ENCODE data around the gene CBLB. TPM values are rescaled to one million over a fixed set of nuclear protein-coding genes. Genes with fewer than 3 reads are reported as not detected.
"Not testable (repeated sequence)": the region's sequence is repeated elsewhere in the genome, so short reads cannot be mapped to it uniquely, and the experiment has no call there.

CBLB gene
- total RNA-seq, 1 donor from 2014 or later, result 45.9 TPM

DNA sequence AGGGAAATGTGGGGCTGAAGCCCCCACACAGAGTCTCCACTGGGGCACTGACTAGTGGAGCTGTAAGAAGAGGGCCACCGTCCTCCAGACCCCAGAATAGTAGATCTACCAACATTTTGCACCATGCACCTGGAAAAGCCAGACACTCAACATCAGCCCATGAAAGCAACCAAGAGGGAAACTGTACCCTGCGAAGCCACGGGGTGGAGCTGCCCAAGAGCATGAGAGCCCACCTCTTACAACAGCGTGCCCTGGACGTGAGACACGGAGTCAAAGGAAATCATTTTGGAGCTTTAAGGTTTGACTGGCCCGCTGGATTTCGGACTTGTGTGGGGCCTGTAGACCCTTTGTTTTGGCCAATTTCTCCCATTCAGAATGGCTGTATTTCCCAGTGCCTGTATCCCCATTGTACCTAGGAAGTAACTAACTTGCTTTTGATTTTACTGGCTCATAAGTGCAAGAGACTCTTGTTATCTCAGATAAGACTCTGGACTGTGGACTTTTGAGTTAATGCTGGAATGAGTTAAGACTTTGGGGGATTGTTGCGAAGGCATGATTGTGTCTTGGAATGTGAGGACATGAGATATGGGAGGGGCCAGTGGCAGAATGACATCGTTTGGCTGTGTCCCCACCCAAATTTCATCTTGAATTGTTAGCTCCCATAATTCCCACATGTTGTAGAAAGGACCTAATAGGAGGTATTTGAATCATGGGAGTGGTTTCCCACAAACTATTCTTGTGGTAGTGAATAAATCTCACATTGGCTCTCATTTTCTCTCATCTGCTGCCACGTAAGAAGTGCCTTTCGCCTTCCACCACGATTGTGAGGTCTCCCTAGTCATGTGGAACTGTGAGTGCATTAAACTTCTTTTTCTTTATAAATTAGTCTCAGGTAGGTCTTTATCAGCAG lies 105.8 kb downstream of the CBLB start:
- Histone ChIP-seq H3K4me2 (ENCODE audit: low read length) (no peak overlapping the region), H4K20me1 (ENCODE audit: insufficient read depth, low read length) (peaks cover 14% of the 10 kb centered on the region), H3K9ac (ENCODE audit: low read length) (no peak overlapping the region), H2AFZ (ENCODE audit: low read depth, low read length) (no peak overlapping the region), H3K4me3 (ENCODE audit: insufficient read depth, low read depth, low read length) (no peak overlapping the region), H3K27me3 (ENCODE audit: insufficient read depth, low read length) (no peaks in the 10 kb centered on the region), H3K4me1 (ENCODE audit: insufficient read depth, low read length) (no peaks in the 10 kb centered on the region), H3K79me2 (ENCODE audit: insufficient read depth, low read length) (peaks cover 49% of the 10 kb centered on the region), H3K27ac (ENCODE audit: low read depth, low read length) (no peak overlapping the region), H3K9me3 (ENCODE audit: insufficient read depth, low read depth, low read length) (no peaks in the 10 kb centered on the region), H3K36me3 (ENCODE audit: insufficient read depth, low read length) (peaks cover 4% of the 10 kb centered on the region)
- TF ChIP-seq, protein P1, sequence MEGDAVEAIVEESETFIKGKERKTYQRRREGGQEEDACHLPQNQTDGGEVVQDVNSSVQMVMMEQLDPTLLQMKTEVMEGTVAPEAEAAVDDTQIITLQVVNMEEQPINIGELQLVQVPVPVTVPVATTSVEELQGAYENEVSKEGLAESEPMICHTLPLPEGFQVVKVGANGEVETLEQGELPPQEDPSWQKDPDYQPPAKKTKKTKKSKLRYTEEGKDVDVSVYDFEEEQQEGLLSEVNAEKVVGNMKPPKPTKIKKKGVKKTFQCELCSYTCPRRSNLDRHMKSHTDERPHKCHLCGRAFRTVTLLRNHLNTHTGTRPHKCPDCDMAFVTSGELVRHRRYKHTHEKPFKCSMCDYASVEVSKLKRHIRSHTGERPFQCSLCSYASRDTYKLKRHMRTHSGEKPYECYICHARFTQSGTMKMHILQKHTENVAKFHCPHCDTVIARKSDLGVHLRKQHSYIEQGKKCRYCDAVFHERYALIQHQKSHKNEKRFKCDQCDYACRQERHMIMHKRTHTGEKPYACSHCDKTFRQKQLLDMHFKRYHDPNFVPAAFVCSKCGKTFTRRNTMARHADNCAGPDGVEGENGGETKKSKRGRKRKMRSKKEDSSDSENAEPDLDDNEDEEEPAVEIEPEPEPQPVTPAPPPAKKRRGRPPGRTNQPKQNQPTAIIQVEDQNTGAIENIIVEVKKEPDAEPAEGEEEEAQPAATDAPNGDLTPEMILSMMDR (IDR thresholded peaks at IDR 0.05; ENCODE audit: insufficient read depth, low read depth, low read length), result no peak
- no peak for TF ChIP-seq EZH2 (IDR thresholded peaks at IDR 0.05; ENCODE audit: insufficient read depth, low read length)
- peaks cover 3% of the 10 kb centered on the region for H3K4me1 Mint-ChIP-seq (ENCODE audit: low read depth, unreplicated experiment)
- no peaks in the 10 kb centered on the region for H3K27me3 Mint-ChIP-seq (ENCODE audit: low read depth, unreplicated experiment)
- no peak overlapping the region for H3K27ac Mint-ChIP-seq (ENCODE audit: unreplicated experiment)
- H3K4me3 Mint-ChIP-seq (ENCODE audit: unreplicated experiment), result no peak overlapping the region
- H3K36me3 Mint-ChIP-seq (ENCODE audit: low read depth, unreplicated experiment), result peaks cover 38% of the 10 kb centered on the region
- FAIRE-seq, result no peak
- peaks cover 9% of the 10 kb centered on the region for H3K9me3 Mint-ChIP-seq (ENCODE audit: unreplicated experiment)
- DNase-seq (ENCODE audit: low read depth), result peak; percentile 22

DNA sequence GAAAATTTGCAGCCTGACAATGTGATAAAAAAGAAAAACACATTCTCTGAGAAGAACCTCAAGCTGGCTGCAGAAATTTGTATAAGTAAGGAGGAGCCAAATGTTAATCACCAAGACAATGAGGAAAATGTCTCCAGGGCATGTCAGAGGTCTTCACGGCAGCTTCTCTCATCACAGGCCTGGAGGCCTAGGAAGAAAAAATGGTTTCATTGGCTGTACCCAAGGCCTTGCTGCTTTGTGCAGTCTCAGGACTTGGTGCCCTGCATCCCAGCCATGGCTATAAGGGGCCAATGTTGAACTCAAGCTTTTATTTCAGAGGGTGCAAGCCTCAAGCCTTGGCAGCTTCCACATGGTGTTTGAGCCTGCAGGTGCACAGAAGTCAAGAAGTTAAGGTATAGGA lies 106.6 kb downstream of the CBLB start:
- not testable (repeated sequence) for H2AFZ ChIP-seq (ENCODE audit: low read depth, low read length); H3K36me3 ChIP-seq (ENCODE audit: insufficient read depth, low read length); H3K4me1 Mint-ChIP-seq (ENCODE audit: low read depth, unreplicated experiment); H3K27ac Mint-ChIP-seq (ENCODE audit: unreplicated experiment); H3K27me3 Mint-ChIP-seq (ENCODE audit: low read depth, unreplicated experiment); H3K4me1 ChIP-seq (ENCODE audit: insufficient read depth, low read length); DNase-seq (ENCODE audit: low read depth); H3K9me3 Mint-ChIP-seq (ENCODE audit: unreplicated experiment); H3K9ac ChIP-seq (ENCODE audit: low read length); H3K4me3 Mint-ChIP-seq (ENCODE audit: unreplicated experiment); H3K9me3 ChIP-seq (ENCODE audit: insufficient read depth, low read depth, low read length); FAIRE-seq; H3K4me3 ChIP-seq (ENCODE audit: insufficient read depth, low read depth, low read length); H3K27me3 ChIP-seq (ENCODE audit: insufficient read depth, low read length); H3K4me2 ChIP-seq (ENCODE audit: low read length); H3K27ac ChIP-seq (ENCODE audit: low read depth, low read length)
- Histone ChIP-seq H3K79me2 (ENCODE audit: insufficient read depth, low read length) (peaks cover 44% of the 10 kb centered on the region), H4K20me1 (ENCODE audit: insufficient read depth, low read length) (peaks cover 10% of the 10 kb centered on the region)
- peaks cover 38% of the 10 kb centered on the region for H3K36me3 Mint-ChIP-seq (ENCODE audit: low read depth, unreplicated experiment)

DNA sequence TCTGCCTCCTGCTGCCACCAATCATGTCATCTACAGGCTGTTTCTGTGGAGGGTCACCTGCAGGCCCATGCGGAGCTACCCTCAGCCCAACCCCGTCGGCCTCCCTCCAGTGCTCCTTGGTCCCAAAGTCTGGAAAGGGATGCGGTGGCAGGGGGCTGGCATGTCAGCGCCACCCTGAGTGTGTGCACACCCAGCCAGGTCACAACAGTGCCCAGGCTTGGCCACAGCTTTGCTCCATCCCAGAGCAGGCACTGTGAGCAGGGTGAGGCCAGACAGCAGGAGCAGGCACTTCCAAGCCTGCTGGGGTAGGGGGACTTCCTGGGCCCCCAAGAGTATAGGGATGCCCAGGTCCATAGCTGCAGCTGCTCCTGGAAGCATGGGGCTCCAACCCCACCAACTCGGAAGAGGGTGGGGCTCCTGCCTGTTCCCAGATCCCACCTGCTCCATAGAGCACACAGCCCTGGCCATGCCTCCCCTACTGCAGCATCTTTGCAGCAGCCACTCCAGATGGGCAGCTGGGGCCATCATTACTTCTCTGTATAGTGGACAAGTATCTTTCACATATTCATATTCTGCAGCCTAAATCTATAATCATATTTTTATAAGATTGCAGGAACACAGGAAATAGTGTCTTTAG lies 109.3 kb downstream of the CBLB start:
- Histone ChIP-seq H3K4me1 (ENCODE audit: insufficient read depth, low read length) (no peaks in the 10 kb centered on the region), H3K79me2 (ENCODE audit: insufficient read depth, low read length) (peaks cover 42% of the 10 kb centered on the region), H3K27me3 (ENCODE audit: insufficient read depth, low read length) (no peaks in the 10 kb centered on the region), H3K27ac (ENCODE audit: low read depth, low read length) (no peak overlapping the region), H3K4me3 (ENCODE audit: insufficient read depth, low read depth, low read length) (no peak overlapping the region), H2AFZ (ENCODE audit: low read depth, low read length) (no peak overlapping the region), H3K9me3 (ENCODE audit: insufficient read depth, low read depth, low read length) (no peaks in the 10 kb centered on the region), H3K4me2 (ENCODE audit: low read length) (no peak overlapping the region), H4K20me1 (ENCODE audit: insufficient read depth, low read length) (peaks cover 4% of the 10 kb centered on the region), H3K36me3 (ENCODE audit: insufficient read depth, low read length) (peaks cover 4% of the 10 kb centered on the region), H3K9ac (ENCODE audit: low read length) (no peak overlapping the region)
- Mint-ChIP-seq H3K27ac (ENCODE audit: unreplicated experiment) (no peak overlapping the region), H3K27me3 (ENCODE audit: low read depth, unreplicated experiment) (no peaks in the 10 kb centered on the region), H3K9me3 (ENCODE audit: unreplicated experiment) (peaks cover 9% of the 10 kb centered on the region), H3K36me3 (ENCODE audit: low read depth, unreplicated experiment) (peaks cover 38% of the 10 kb centered on the region), H3K4me3 (ENCODE audit: unreplicated experiment) (no peak overlapping the region), H3K4me1 (ENCODE audit: low read depth, unreplicated experiment) (no peaks in the 10 kb centered on the region)
- FAIRE-seq (no peak), DNase-seq (ENCODE audit: low read depth) (no peak)
- no peak for TF ChIP-seq EZH2 (IDR thresholded peaks at IDR 0.05; ENCODE audit: insufficient read depth, low read length)
- TF ChIP-seq, protein P1 (IDR thresholded peaks at IDR 0.05; ENCODE audit: insufficient read depth, low read depth, low read length), result no peak

All from astrocyte (in vitro differentiated cells and primary cell).